A549 (cell line): ENCODE data around the gene TUBB1. TPM values are rescaled to one million over a fixed set of nuclear protein-coding genes. Genes with fewer than 3 reads are reported as not detected.

ENCODE experiments used
- ATAC-seq, 2 experiments: fragments of 200-7000 bp in 1 of 2; fragments of >200 bp in 1 of 2; cut with Nextera tagmentation in 1 of 2; cut with Tn5 transposase in 1 of 2; 3 replicates each; pipeline versions ENCODE4 v1.8.0 to v1.9.1; 2018 to 2020; ENCODE audit warnings: mild to moderate bottlenecking in 1 of 2, moderate library complexity in 1 of 2
- CTCF ChIA-PET: fragments of 300-600 bp; sonication (Branson Sonifier 250); formaldehyde crosslinking; extraction: SDS; loops from one replicate; lab custom pipeline; 2021; ENCODE audit warnings: antibody characterized with exemption, inconsistent platforms; lab: Yijun Ruan, JAX
- POLR2A ChIA-PET: fragments of 350-600 bp; formaldehyde crosslinking; extraction: SDS; loops from one replicate; lab custom pipeline; 2021; ENCODE audit warnings: antibody characterized with exemption, inconsistent platforms; lab: Yijun Ruan, JAX
- DNase-seq, 2 experiments: peaks; one replicate each; pipeline versions ENCODE4 v3.0.0 to v3.0.0-alpha.2; 2011 to 2016; ENCODE audit warnings: low read depth in 1 of 2, low spot score in 1 of 2
- FAIRE-seq: peaks from 2 replicates; lab custom pipeline; 2011; peaks lifted over from hg19 to GRCh38; lab: Jason Lieb, UNC
- H3K27ac ChIP-seq, 2 experiments: fragments of >200 bp; sonication (Bioruptor Twin); formaldehyde crosslinking; 3 replicates each; pipeline ENCODE4 v1.5.1; 2016 to 2017
- H3K4me1 ChIP-seq: fragments of >200 bp; sonication (Bioruptor Twin); formaldehyde crosslinking; 3 replicates; pipeline ENCODE4 v1.6.1; 2016
- H3K4me2 ChIP-seq: fragments of >200 bp; sonication (Bioruptor Twin); formaldehyde crosslinking; 3 replicates; pipeline ENCODE4 v1.6.1; 2016
- H3K4me3 ChIP-seq: fragments of >200 bp; sonication (Bioruptor Twin); formaldehyde crosslinking; 3 replicates; pipeline ENCODE4 v1.5.1; 2016
- H3K9me3 ChIP-seq: fragments of >200 bp; sonication (Bioruptor Twin); formaldehyde crosslinking; 3 replicates; pipeline ENCODE4 v1.6.1; 2016
- CBX8 ChIP-seq: fragments of 200-600 bp; sonication (generic); IDR thresholded peaks from 2 replicates; pipeline ENCODE4 v1.6.1; 2016
- CHD2 ChIP-seq: fragments of 150-350 bp; IDR thresholded peaks from 2 replicates; pipeline ENCODE4 v1.6.1; 2014; ENCODE audit warnings: low read length; ENCODE audit not compliant: partially characterized antibody
- CTCF ChIP-seq: fragments of >200 bp; sonication (Bioruptor Twin); formaldehyde crosslinking; IDR thresholded peaks from 3 replicates; pipeline ENCODE4 v1.5.1; 2016
- EHF ChIP-seq: fragments of 250-450 bp; sonication (Bioruptor Pico); IDR thresholded peaks from 2 replicates; pipeline ENCODE4 v1.5.0; 2020; ENCODE audit warnings: mild to moderate bottlenecking
- EHMT2 ChIP-seq: fragments of 200-600 bp; sonication (generic); IDR thresholded peaks from 2 replicates; pipeline ENCODE4 v1.6.1; 2016; ENCODE audit warnings: antibody characterized with exemption, low read depth, mild to moderate bottlenecking, moderate library complexity
- ELK1 ChIP-seq: fragments of 150-350 bp; IDR thresholded peaks from 2 replicates; pipeline ENCODE4 v1.6.1; 2014; ENCODE audit warnings: low read depth, mild to moderate bottlenecking, low read length
- EP300 ChIP-seq, 2 experiments: fragments of >200 bp; sonication (Bioruptor Twin); formaldehyde crosslinking; IDR thresholded peaks; 2 replicates in 1 of 2; 3 replicates in 1 of 2; pipeline ENCODE4 v1.6.1; 2016 to 2017
- FOSB ChIP-seq: fragments of 250-450 bp; sonication (Bioruptor Pico); IDR thresholded peaks from 2 replicates; pipeline ENCODE4 v1.5.0; 2020; ENCODE audit warnings: mild to moderate bottlenecking, moderate library complexity
- FOXS1 ChIP-seq: fragments of 250-450 bp; sonication (Bioruptor Pico); IDR thresholded peaks from 2 replicates; pipeline ENCODE4 v1.5.0; 2020; ENCODE audit warnings: mild to moderate bottlenecking, moderate library complexity
- GATA3 ChIP-seq: IDR thresholded peaks from 2 replicates; pipeline ENCODE4 v1.6.1; 2012; ENCODE audit warnings: borderline replicate concordance
- HEYL ChIP-seq: fragments of 250-450 bp; sonication (Bioruptor Pico); IDR thresholded peaks from 2 replicates; pipeline ENCODE4 v1.8.0; 2021; ENCODE audit warnings: mild to moderate bottlenecking, moderate library complexity
- HOXB13 ChIP-seq: fragments of 250-450 bp; sonication (Bioruptor Pico); IDR thresholded peaks from 2 replicates; pipeline ENCODE4 v1.5.0; 2020; ENCODE audit warnings: low read depth, mild to moderate bottlenecking, moderate library complexity
- PBX3 ChIP-seq: IDR thresholded peaks from 2 replicates; pipeline ENCODE4 v1.6.1; 2012
- POLR2AphosphoS2 ChIP-seq: conservative IDR thresholded peaks from 2 replicates; pipeline ENCODE4 v1.6.1; 2012; ENCODE audit warnings: low read length, improper control_type of control experiment, inconsistent platforms
- RCOR1 ChIP-seq: fragments of 150-350 bp; IDR thresholded peaks from 2 replicates; pipeline ENCODE4 v1.6.1; 2014; ENCODE audit warnings: antibody characterized with exemption, low read length, low read depth
- RNF2 ChIP-seq: fragments of 200-600 bp; sonication (generic); IDR thresholded peaks from 2 replicates; pipeline ENCODE4 v1.6.1; 2016; ENCODE audit warnings: low read depth, mild to moderate bottlenecking, antibody characterized with exemption, moderate library complexity, borderline replicate concordance
- TFCP2L1 ChIP-seq: fragments of 250-450 bp; sonication (Bioruptor Pico); IDR thresholded peaks from 2 replicates; pipeline ENCODE4 v1.5.0; 2021; ENCODE audit warnings: mild to moderate bottlenecking
- WGBS: methylation state at CpG from one replicate; pipeline ENCODE4 v1.1.6; 2017; ENCODE audit errors: missing lambda C conversion rate; 5-methylcytosine and 5-hydroxymethylcytosine counted together
- polyA plus RNA-seq, 4 experiments: library from polyadenylated mRNA; depleted of rRNA in 3 of 4; stranded (reverse); fragments of >200 nt; fragmentation: RNase III in 1 of 4; extraction: RNeasy Plus Mini Kit Qiagen cat#74134 plus additional on column Dnase treatment in 1 of 4; gene quantifications; 2 replicates in 3 of 4; 3 replicates in 1 of 4; pipeline ENCODE4 v1.2.3, GENCODE V29; 2011 to 2017
- TF ChIP-seq, protein P1 (sequence below): fragments of >200 bp; sonication (Bioruptor Twin); formaldehyde crosslinking; IDR thresholded peaks from 2 replicates; pipeline ENCODE4 v1.6.1; 2016
- TF ChIP-seq, protein P2 (sequence below): IDR thresholded peaks from 2 replicates; pipeline ENCODE4 v1.6.1; 2012; ENCODE audit warnings: low read depth, borderline replicate concordance
- TF ChIP-seq, protein P3 (sequence below): IDR thresholded peaks from 2 replicates; pipeline ENCODE4 v1.6.1; 2012
- TF ChIP-seq, protein P4 (sequence below): fragments of 250-450 bp; sonication (Bioruptor Pico); IDR thresholded peaks from 2 replicates; pipeline ENCODE4 v1.5.0; 2020; ENCODE audit warnings: low read depth, mild to moderate bottlenecking, moderate library complexity

Gene TUBB1
- polyA plus RNA-seq, 2 of the 4 experiments (the other 2 are of a cell fraction): 0.03 TPM; not detected in 1

GRCh38 chr20:58989196-58989595 is 30.0 kb upstream of the TUBB1 start:
- 82% methylated on average over 10 of the region's 10 CpGs for WGBS
- DNase-seq: no peak
- Histone ChIP-seq H3K4me1 (0 out of 3 replicates have a peak, but pooled peaks cover 3% of the 10 kb centered on the region), H3K4me2 (no peak overlapping the region), H3K9me3 (no peaks in the 10 kb centered on the region), H3K4me3 (no peak overlapping the region), H3K27ac (no peak overlapping the region)
- TF ChIP-seq, protein P1, sequence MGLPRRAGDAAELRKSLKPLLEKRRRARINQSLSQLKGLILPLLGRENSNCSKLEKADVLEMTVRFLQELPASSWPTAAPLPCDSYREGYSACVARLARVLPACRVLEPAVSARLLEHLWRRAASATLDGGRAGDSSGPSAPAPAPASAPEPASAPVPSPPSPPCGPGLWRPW: no peak
- TF ChIP-seq CBX8 (no peak), POLR2AphosphoS2 (no peak), TFCP2L1 (no peak)
- TF ChIP-seq, protein P2, sequence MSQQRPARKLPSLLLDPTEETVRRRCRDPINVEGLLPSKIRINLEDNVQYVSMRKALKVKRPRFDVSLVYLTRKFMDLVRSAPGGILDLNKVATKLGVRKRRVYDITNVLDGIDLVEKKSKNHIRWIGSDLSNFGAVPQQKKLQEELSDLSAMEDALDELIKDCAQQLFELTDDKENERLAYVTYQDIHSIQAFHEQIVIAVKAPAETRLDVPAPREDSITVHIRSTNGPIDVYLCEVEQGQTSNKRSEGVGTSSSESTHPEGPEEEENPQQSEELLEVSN: no peak
- ChIA-PET POLR2A (interaction anchor here (1.2 kb wide), 1 partner anchor 467 kb away, joined by 3 read pairs; no protein-coding TSS in a partner anchor), CTCF (interaction anchor here (0.8 to 1.1 kb wide), 2 partner anchors 9 to 17 kb away, joined by 3 read pairs; no protein-coding TSS in a partner anchor)
- FAIRE-seq: no peak
- no peak for ATAC-seq

GRCh38 chr20:58990651-58991445 is 28.4 kb upstream of the TUBB1 start:
- Histone ChIP-seq H3K27ac (no peak overlapping the region), H3K9me3 (no peaks in the 10 kb centered on the region)
- WGBS: 91% methylated on average over 14 of the region's 14 CpGs
- POLR2A ChIA-PET: interaction anchor here (1.1 to 1.2 kb wide), 2 partner anchors 9 to 10 kb away, joined by 3 to 4 read pairs; no protein-coding TSS in a partner anchor
- TF ChIP-seq TFCP2L1 (no peak), EP300 (IDR thresholded peaks at IDR 0.05) (no peak), POLR2AphosphoS2 (no peak), CHD2 (no peak), RNF2 (no peak)
- TF ChIP-seq, protein P3, sequence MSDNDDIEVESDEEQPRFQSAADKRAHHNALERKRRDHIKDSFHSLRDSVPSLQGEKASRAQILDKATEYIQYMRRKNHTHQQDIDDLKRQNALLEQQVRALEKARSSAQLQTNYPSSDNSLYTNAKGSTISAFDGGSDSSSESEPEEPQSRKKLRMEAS: no peak
- TF ChIP-seq, all 56 proteins: peak for 0
- Histone ChIP-seq H3K4me1 (peaks cover 12% of the 10 kb centered on the region), H3K4me2 (no peak overlapping the region), H3K4me3 (no peak overlapping the region)
- CTCF ChIA-PET: interaction anchor here (0.6 to 0.8 kb wide), 2 partner anchors 10 to 126 kb away, joined by 3 read pairs; partner anchors contain the start of gene NELFCD
- ATAC-seq: no peak
- DNase-seq: no peak
- FAIRE-seq: no peak

DNA sequence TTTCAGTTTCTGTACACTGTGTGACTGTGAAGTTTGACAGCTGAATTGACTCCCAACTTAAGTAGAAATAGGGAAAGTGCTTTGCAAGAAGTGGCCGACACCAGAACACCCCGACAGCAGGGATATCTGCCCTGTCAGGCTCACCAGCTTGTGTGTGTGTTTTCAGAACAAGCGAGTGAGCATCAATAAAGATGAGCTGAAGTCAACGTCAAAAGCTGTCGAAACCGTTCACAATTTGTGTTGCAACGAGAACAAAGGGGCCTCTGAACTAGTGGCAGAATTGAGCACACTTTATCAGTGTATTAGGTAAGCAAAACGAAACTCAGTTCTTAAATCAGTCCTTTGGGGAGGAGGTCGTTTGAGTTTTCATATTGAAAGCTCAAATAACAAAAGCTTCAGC is 27.5 kb upstream of the TUBB1 start:
- ATAC-seq (no peak), DNase-seq (no peak), FAIRE-seq (no peak)
- Histone ChIP-seq H3K4me1 (peaks cover 20% of the 10 kb centered on the region), H3K4me2 (no peak overlapping the region), H3K27ac (no peak overlapping the region), H3K4me3 (no peak overlapping the region), H3K9me3 (no peaks in the 10 kb centered on the region)
- 86% methylated on average over 9 of the region's 9 CpGs for WGBS
- ChIA-PET POLR2A (no interaction called here), CTCF (no interaction called here)
- TF ChIP-seq, protein P3: no peak
- TF ChIP-seq HEYL (CRISPR knock-in tag): no peak
- no peak for TF ChIP-seq ELK1
- no peak for TF ChIP-seq FOXS1
- TF ChIP-seq, protein P2: no peak
- no peak for TF ChIP-seq EHMT2
- no peak for TF ChIP-seq CTCF
- TF ChIP-seq, protein P4, sequence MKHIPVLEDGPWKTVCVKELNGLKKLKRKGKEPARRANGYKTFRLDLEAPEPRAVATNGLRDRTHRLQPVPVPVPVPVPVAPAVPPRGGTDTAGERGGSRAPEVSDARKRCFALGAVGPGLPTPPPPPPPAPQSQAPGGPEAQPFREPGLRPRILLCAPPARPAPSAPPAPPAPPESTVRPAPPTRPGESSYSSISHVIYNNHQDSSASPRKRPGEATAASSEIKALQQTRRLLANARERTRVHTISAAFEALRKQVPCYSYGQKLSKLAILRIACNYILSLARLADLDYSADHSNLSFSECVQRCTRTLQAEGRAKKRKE: no peak
- TF ChIP-seq EHF (CRISPR knock-in tag): no peak
- no peak for TF ChIP-seq PBX3
- no peak for TF ChIP-seq RCOR1
- TF ChIP-seq FOSB (CRISPR knock-in tag): no peak
- TF ChIP-seq GATA3: no peak
- TF ChIP-seq, protein P1: no peak
- no peak for TF ChIP-seq HOXB13 (CRISPR knock-in tag)
- TF ChIP-seq, all 56 proteins: peak for 0
